Ovary (tissue), 9 donors: ENCODE measurements around the gene OXTR. TPM values are rescaled to one million over a fixed set of nuclear protein-coding genes. Genes with fewer than 3 reads are reported as not detected.
A peak's percentile ranks its signal among the peaks of the same experiment; 100 is the strongest.

Source experiments
- DNase-seq, 5 donors: peaks; one replicate each; pipeline ENCODE4 v3.0.0-alpha.2; 2019 to 2020
- H3K27ac ChIP-seq, 2 donors: fragments of 200-600 bp; one replicate each; pipeline versions ENCODE4 v1.5.1 to v1.8.0; 2019 to 2022
- H3K27me3 ChIP-seq: fragments of 200-600 bp; one replicate; pipeline ENCODE4 v1.8.0; 2022
- H3K36me3 ChIP-seq: fragments of 200-600 bp; sonication (generic); one replicate; pipeline ENCODE4 v1.5.1; 2019
- H3K4me1 ChIP-seq: one replicate; pipeline ENCODE4 v1.8.1; 2013; ENCODE audit warnings: mild to moderate bottlenecking, moderate library complexity; ENCODE audit not compliant: insufficient read depth
- H3K4me3 ChIP-seq: fragments of 200-600 bp; sonication (generic); one replicate; pipeline ENCODE4 v1.5.1; 2017
- H3K9me3 ChIP-seq, 2 donors: fragments of 200-600 bp in 1 of 2; sonication (generic) in 1 of 2; one replicate each; pipeline versions ENCODE4 v1.5.1 to v1.8.1; 2013 to 2019; ENCODE audit warnings: mild to moderate bottlenecking in 1 of 2, moderate library complexity in 1 of 2
- CTCF ChIP-seq, 3 donors: fragments of 450-650 bp in 2 of 3; fragments of 200-600 bp in 1 of 3; IDR thresholded peaks; one replicate each; pipeline versions ENCODE4 v1.5.1 to v1.8.0; 2016 to 2022; ENCODE audit warnings: antibody characterized with exemption in 3 of 3, mild to moderate bottlenecking in 1 of 3
- EP300 ChIP-seq: sonication (generic); formaldehyde crosslinking; IDR thresholded peaks from one replicate; pipeline ENCODE4 v1.6.1; 2017; ENCODE audit warnings: antibody characterized with exemption
- POLR2A ChIP-seq: fragments of 450-650 bp; IDR thresholded peaks from one replicate; pipeline ENCODE4 v1.6.1; 2017; ENCODE audit warnings: antibody characterized with exemption, mild to moderate bottlenecking, moderate library complexity
- WGBS, 3 donors: extraction: QIAGEN DNeasy Blood & Tissue Kit in 1 of 3; methylation state at CpG; one replicate each; pipeline versions ENCODE4 v1.1.5 to v1.1.7; 2013 to 2017; 5-methylcytosine and 5-hydroxymethylcytosine counted together
- intact Hi-C, 4 donors: fragments of 100-400 bp; cut with DNase I; formaldehyde crosslinking; loops; one replicate each; pipeline versions ENCODE4 v1.11.0 to v1.15.1; 2022 to 2023
- polyA plus RNA-seq, 2 donors: library from polyadenylated mRNA; stranded (reverse); fragments of 200-250 nt in 1 of 2; fragments of 350-450 nt in 1 of 2; fragmentation: Illumina TruSeq in 1 of 2; extraction: RNeasy Lipid Tissue Mini Kit (QIAGEN cat#74804) in 1 of 2; gene quantifications; one replicate each; pipeline ENCODE4 v1.2.3, GENCODE V29; 2013 to 2014
- total RNA-seq, 7 donors: library from RNA; depleted of rRNA in 2 of 7; stranded (reverse); fragments of >200 nt in 2 of 7; fragmentation: NEBNext Ultra II Directional in 3 of 7; extraction: Animal tissue kit (Norgen Biotek cat#: 25700) in 3 of 7; gene quantifications; one replicate each; pipeline versions ENCODE4 v1.1.0 to v1.2.4, GENCODE V29; 2016 to 2023
- donor health status: DM: no; HTN: no; CAD: no; lungs with moderate emphysema.
- donor health status: DM: no; HTN: no; CAD: no.
- donor health status: Bipolar disorder and iron deficiency.
- donor health status: DM: yes; HTN: yes; CAD: no.
- donor health status: DM: no; HTN: no; CAD: no.
- donor health status: DM: yes; HTN: yes; CAD: no.

OXTR gene
- total and polyA plus RNA-seq, 9 donors, result 0.27 to 14.9 (median 2.8) TPM

GRCh38 chr3:8745619-8746370 is 23.6 kb downstream of the OXTR start:
- no peaks in the 10 kb centered on the region for H3K9me3 ChIP-seq
- TF ChIP-seq EP300 (no peak), CTCF (IDR thresholded peaks at IDR 0.05) (no peak), POLR2A (no peak)
- H3K4me3 ChIP-seq, result no peak overlapping the region
- 94 to 95% (median 94%) methylated on average over 25 of the region's 25 CpGs for WGBS, 3 donors
- H3K27ac ChIP-seq, result no peak overlapping the region
- no peak for DNase-seq
- intact Hi-C loops, result no loop called here
- H3K27me3 ChIP-seq, result no peaks in the 10 kb centered on the region
- H3K4me1 ChIP-seq, result peaks cover 7% of the 10 kb centered on the region
- H3K36me3 ChIP-seq, result no peaks in the 10 kb centered on the region

GRCh38 chr3:8743911-8744310 is 25.5 kb downstream of the OXTR start:
- no peak overlapping the region for H3K27ac ChIP-seq
- no peaks in the 10 kb centered on the region for H3K36me3 ChIP-seq
- intact Hi-C loops, result no loop called here
- 94 to 100% (median 94%) methylated on average over 3 of the region's 3 CpGs for WGBS, 3 donors
- H3K9me3 ChIP-seq, result no peaks in the 10 kb centered on the region
- no peak overlapping the region for H3K4me3 ChIP-seq
- H3K4me1 ChIP-seq, result peaks cover 7% of the 10 kb centered on the region
- DNase-seq, result no peak
- H3K27me3 ChIP-seq, result no peaks in the 10 kb centered on the region
- TF ChIP-seq POLR2A, result no peak
- no peak for TF ChIP-seq EP300

- TF ChIP-seq EP300 (no peak), POLR2A (no peak), CTCF (IDR thresholded peaks at IDR 0.05) (no peak)
- intact Hi-C loops, result no loop called here
- DNase-seq, result no peak
These were observed 26.3 kb downstream of the OXTR start for GRCh38 chr3:8743021-8743601.

GRCh38 chr3:8741581-8742261 is 27.7 kb downstream of the OXTR start:
- H3K4me1 ChIP-seq, result peaks cover 7% of the 10 kb centered on the region
- WGBS, 3 donors, result 0 to 6% (median 2%) methylated on average over 13 of the region's 13 CpGs
- H3K9me3 ChIP-seq, result no peaks in the 10 kb centered on the region
- DNase-seq, result peak; percentile 43 to 56 (median 53)
- H3K27ac ChIP-seq, result no peak overlapping the region
- TF ChIP-seq EP300 (no peak), POLR2A (no peak), CTCF (IDR thresholded peaks at IDR 0.05) (no peak)
- intact Hi-C loops, result no loop called here
- no peaks in the 10 kb centered on the region for H3K36me3 ChIP-seq
- no peaks in the 10 kb centered on the region for H3K27me3 ChIP-seq
- no peak overlapping the region for H3K4me3 ChIP-seq

More at GRCh38 chr3:8743021-8743601, 26.3 kb downstream of the OXTR start:
- H3K9me3 ChIP-seq, result no peaks in the 10 kb centered on the region
- WGBS, 3 donors, result 83 to 87% (median 85%) methylated on average over 6 of the region's 6 CpGs
- H3K36me3 ChIP-seq, result no peaks in the 10 kb centered on the region
- peaks cover 7% of the 10 kb centered on the region for H3K4me1 ChIP-seq
- H3K27ac ChIP-seq, result no peak overlapping the region
- no peaks in the 10 kb centered on the region for H3K27me3 ChIP-seq
- H3K4me3 ChIP-seq, result no peak overlapping the region
